Activated CD4-positive, alpha-beta T cell treated with anti-CD3 and anti-CD28 coated beads for 48 hours (primary cell): ENCODE measurements around the gene NDUFA13.

Experiments
- DNase-seq: peaks from one replicate; pipeline ENCODE4 v3.0.0-alpha.2; 2020

Gene NDUFA13

DNA sequence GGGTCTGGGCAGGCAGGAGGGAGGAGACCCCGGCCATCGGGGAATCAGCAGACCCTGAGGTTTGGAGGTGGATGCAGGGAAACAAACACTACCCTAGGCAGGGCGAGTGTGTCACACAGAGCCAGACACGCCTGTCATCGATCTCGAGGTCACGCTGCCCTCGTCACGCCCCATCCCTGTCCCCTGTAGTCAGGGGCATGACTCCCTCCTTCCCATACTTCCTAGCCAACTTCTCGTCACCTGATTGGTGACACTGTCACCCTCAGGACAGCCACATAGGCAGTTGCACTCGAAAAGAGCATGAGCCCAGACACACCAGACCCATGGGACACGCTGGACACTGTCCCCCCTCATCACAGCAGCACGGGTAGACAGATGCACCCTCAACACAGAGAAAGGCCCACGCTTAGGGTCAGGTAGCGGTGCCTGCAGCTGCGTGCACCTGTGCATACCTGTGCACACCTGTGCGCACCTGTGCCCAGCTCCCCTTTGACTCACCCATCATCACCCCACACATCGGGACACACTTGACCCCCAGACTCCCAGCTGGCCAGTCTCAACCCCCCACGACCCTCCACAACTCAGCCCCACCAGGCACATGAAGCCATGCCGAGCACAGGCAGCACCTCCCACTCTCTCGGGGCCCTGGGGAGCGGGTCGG, 33.9 kb downstream of the NDUFA13 start:
- DNase-seq: no peak

DNA sequence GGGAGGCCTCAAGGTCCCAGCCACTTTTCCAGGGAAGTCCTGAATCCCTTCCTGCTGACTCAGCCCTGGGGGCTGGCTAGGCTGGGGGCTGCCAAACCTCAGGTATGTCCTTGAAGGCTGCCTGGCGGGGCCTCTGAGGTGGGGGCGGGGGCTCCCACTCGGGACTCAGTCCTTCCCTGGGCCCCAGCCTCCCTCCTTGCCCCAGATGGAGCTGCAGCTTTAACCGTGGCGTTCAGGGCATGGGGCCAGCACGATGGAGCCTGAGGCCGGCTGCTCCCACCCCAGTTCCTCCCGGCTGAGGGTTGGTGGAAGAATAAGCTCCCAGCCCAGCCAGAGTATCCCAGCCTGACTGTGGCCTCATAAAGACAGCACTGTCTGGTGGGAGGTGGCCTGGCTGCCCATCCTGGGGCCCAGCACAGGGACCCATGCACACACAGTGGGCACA, 34.5 kb downstream of the NDUFA13 start:
- DNase-seq: no peak

DNA sequence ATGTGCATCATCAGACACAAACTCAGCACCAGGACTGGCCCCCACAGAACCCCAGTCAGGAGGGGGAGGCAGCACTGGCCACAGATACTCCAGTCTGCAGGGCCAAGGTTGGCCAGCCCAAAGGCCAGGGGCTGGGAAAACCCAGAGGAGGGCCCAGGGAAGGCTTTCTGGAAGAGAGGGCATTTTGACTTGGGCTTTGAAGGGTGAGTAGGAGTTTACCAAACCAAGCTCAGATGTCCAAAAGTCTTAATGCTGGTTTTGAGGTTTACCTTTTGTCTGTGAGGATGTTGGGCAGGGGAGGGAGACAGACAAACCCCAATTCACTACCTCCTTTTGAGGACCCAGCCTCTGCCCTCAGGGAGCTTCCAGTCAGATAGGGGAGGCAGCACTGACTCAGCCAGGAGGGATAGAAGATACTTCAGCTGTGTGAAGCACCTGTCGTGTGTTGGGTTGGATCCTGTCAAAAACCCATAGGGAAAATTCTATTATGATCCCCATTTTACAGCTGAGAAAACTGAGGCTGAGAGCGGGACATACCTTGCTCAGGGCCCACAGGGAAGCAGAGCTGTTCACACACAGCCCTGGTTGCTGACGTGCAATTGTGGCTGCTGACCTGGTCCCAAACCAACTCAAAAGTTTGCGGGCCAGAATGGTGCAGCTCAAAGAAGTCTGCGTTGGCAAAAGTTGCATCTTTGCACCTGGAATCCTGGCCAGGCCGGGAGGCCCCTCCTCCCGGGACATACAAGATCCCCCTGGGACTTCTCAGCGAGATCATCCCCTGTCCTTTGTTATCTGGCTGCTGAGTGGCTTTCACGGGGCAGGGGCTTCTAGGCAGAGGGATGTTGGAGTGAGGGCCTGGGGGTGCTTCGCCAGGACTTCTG, 35.2 kb downstream of the NDUFA13 start:
- no peak for DNase-seq

GRCh38 chr19:19551853-19552192, 35.8 kb downstream of the NDUFA13 start:
- no peak for DNase-seq

- DNase-seq: peak; percentile 56
These were observed 36.8 kb downstream of the NDUFA13 start for GRCh38 chr19:19552798-19553197.

DNA sequence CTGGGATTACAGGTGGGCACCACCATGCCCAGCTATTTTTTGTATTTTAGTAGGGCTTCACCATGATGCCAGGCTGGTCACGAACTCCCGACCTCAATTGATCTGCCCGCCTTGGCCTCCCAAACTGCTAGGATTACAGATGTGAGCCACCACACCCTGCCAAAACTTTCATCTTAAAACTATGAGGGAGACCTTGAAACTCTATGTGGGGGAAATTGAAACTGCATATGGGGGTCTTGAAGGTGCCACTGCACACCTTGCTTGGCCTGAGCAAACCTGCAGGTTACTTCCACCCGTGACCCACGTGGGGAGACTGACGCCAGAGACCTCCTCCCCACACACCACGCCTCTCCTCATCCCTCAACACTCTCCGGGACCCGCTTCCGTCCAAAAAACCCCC, 37.6 kb downstream of the NDUFA13 start:
- no peak for DNase-seq

GRCh38 chr19:19554074-19555023, 38.3 kb downstream of the NDUFA13 start:
- DNase-seq: peak; percentile 79

GRCh38 chr19:19558055-19558454, 42.0 kb downstream of the NDUFA13 start:
- DNase-seq: no peak

- no peak for DNase-seq
These were observed 42.6 kb downstream of the NDUFA13 start for GRCh38 chr19:19558636-19559035.

- DNase-seq: no peak
These were observed 43.9 kb downstream of the NDUFA13 start for GRCh38 chr19:19559931-19560330.

DNA sequence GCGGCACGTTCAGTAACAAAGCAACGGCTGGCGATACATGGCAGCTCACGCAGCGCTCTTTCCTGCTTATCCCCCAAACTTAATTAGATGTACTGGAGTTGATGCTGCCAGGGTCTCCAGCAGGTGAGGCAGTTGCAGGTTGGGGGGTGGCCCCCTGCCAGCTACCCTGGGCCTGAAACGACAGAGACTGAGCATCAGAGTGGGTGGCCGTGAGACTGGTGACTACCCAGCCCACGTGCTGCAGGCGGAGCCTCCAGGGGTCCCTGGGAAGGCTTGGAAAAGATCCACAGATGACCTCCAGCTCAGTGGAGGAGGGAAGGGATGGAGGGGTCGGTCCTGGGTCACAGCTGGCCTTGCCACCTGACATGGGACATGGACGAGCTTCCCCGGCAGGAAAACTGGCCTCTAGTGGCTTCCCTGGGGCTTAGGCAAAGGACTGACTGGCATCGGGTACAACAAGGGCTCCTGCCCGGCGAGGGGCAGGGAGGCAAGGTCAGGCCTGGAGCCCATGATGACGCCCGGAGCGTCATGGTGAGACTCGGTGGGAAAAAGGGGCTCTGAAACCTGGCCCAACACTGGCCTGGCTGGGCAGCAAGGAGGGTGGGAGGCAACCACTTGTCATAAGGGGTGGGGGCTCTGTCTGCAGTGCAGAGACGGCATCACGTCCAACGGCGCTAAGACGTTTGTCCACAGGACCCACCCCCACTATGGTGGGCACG, 46.1 kb downstream of the NDUFA13 start:
- no peak for DNase-seq

DNA sequence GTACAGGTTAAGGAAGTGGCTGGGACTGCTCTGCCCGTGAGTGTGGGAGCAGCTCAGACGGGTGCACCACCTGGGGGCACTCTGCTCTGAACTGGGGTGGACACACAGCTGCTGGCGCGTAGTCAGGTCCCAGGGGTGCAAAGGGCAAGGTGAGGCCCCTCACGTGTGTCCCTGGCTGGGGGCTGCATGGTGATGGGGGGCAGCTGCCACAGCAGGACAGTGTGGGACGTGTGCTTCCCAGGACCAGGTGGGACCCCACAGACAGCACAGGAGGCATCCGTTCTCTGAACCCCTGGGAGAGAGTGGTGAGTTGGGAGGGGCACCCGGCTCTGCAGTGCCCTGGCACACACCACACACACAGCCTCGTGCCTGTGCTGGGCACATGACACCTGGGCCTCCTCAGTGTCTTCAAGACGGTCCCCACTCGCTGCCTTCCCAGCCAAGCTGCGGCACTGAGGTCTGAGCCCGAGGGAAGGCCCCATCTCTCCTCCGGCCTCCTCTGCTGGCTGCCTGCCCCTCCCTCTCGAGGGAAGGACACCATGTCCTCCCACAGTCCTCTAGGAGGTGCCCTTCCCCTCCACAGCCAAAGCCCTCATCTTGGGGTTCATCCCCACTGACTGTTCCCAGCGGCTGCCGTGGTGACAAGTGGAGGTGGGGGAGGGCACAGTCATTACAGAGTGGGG, 46.8 kb downstream of the NDUFA13 start:
- DNase-seq: peak; percentile 41

DNA sequence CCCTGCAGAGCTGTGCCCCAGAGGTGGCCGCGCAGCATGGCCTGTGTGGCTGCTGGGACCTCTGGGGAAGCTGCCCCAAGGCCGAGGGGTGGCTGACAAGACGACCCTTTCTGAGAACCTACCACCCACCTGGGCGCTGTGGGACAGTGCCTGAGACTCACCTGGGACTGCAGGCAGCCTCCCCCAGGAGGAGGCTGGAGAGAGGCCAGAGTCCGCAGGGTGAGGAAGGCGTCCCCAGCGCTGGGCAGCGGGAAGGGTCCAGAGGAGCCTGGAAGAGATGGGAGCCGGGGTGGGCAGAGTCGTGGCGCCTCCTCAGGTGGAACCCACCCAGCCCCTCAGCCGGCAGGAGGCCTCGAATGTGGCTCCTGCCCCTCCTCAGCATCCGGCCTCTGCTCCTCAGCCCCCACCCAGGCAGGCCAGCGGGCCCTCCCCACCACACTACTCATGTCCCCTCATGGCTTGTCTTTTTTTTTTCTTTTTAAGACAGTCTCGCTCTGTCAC, 47.4 kb downstream of the NDUFA13 start:
- DNase-seq: no peak

- DNase-seq: no peak
These were observed 50.3 kb downstream of the NDUFA13 start for GRCh38 chr19:19566306-19566705.

DNA sequence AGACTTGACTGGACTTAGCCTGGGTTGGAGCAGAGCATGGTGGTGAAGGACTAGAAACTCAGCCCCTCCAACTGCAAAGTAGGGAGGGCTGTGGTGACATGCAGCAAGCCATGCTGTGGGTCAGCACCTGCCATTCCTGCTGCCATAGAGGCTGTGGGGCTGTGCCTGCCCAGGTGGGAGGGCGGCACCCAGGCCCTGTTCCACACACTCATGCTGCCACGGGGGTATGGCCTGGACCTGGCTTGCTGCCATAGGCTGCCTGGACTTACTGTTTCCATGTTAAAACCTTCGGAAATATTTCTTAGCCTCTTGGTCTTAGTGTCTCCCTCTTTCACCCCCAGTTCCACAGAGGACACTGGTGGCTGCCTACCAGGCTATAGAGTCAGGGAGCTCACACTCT, 51.4 kb downstream of the NDUFA13 start:
- DNase-seq: no peak

DNA sequence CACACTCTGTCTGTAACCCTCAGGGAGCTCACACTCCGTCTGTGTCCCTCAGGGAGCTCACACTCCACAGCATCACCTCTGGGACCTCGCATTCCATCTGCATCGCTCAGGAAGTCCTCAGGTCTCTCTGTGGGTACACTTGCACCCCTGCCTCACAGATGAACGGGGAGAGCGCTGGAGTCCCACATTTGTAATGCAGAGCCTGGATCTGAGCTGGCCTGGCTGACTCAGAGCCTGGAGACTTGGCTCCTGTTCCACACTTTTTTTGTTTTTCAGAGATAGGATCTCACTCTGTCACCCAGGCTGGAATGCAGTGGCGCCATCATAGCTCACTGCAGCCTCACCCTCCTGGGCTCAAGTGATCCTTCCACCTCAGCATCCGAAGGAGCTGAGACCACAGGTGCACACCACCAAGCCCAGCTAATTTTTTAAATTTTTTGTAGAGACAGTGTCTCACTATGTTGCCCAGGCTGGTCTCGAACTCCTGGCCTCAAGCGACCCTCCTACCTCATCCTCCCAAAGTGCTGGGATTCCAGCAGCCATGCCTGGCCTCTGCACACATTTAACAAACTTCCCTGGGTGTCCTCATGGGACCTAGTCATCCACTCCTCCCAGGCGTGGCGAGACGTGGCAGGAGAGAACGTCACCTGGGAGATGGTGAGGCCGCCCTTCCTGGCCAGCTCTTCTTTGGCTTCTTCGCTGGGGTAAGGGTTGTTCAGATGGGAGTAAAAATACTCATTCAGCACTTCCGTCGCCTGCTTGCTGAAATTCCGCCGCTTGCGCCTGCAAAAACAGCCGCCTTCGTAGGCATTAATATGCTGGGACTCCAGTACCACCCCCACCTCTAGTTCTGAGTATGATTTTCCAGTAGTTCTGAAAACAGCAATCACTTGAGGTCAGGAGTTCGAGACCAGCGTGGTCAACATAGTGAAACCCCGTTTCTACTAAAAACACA, 53.1 kb downstream of the NDUFA13 start:
- DNase-seq: peak; percentile 24

DNA sequence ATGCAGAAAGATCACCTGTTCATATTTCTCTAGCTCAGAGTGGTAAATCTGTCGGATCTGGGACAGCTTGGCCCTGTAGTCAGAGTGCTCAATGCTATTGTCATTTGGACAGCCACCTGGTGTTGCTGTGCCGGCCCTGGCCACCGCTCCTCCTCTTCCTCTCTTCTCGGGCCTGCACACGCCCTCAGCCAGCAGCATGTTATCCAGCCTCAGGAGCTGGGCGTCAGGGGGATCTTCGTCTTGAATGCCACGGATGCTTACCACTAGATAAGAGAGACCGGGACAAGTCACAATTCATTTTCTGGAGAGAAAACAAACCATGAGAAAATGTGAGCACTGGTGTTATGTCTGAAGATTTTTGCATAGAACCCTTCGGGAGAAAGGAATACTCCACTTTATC, 54.5 kb downstream of the NDUFA13 start:
- no peak for DNase-seq

- DNase-seq: no peak
These were observed 55.2 kb downstream of the NDUFA13 start for GRCh38 chr19:19571071-19571786.

DNA sequence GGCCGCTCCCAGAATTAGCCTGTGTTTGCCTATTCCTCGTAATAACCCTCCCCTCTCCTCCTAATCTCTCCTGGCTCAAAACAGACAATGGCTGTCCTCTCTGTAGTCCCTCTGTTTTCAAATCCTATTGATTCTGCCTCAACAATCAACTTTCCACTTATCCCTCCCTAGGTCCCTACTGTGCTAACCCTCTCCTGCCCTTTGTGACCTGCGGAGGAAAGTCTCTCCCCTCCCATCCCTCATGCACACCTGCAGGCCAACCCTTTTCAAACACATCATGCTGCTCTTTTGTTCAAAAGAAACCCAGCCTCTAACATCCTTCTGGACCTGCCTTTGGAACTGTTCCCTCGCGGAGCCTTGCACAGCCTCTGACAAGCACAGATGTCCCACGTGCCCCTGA, 59.4 kb downstream of the NDUFA13 start:
- DNase-seq: no peak
